Measurements from ENCODE around the gene DISC1.

- TF ChIP-seq, protein P1, sequence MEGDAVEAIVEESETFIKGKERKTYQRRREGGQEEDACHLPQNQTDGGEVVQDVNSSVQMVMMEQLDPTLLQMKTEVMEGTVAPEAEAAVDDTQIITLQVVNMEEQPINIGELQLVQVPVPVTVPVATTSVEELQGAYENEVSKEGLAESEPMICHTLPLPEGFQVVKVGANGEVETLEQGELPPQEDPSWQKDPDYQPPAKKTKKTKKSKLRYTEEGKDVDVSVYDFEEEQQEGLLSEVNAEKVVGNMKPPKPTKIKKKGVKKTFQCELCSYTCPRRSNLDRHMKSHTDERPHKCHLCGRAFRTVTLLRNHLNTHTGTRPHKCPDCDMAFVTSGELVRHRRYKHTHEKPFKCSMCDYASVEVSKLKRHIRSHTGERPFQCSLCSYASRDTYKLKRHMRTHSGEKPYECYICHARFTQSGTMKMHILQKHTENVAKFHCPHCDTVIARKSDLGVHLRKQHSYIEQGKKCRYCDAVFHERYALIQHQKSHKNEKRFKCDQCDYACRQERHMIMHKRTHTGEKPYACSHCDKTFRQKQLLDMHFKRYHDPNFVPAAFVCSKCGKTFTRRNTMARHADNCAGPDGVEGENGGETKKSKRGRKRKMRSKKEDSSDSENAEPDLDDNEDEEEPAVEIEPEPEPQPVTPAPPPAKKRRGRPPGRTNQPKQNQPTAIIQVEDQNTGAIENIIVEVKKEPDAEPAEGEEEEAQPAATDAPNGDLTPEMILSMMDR (IDR thresholded peaks at IDR 0.05), result no peak
- TF ChIP-seq POLR2A (IDR thresholded peaks at IDR 0.05), result no peak
Measured at GRCh38 chr1:231933711-231934626, 307.4 kb downstream of the DISC1 start.
